DND-41 (cell line): ENCODE data around the gene WDR53.

ENCODE experiments used
- EZH2 ChIP-seq: IDR thresholded peaks from 3 replicates; pipeline ENCODE4 v1.6.1; 2012; ENCODE audit warnings: borderline replicate concordance, low read depth, mild to moderate bottlenecking, moderate library complexity, low read length, inconsistent platforms; ENCODE audit not compliant: severe bottlenecking
- TF ChIP-seq, protein P1 (sequence below): IDR thresholded peaks from 2 replicates; pipeline ENCODE4 v1.5.1; 2012; ENCODE audit warnings: borderline replicate concordance, low read length, moderate library complexity, mild to moderate bottlenecking; ENCODE audit not compliant: poor library complexity, severe bottlenecking; ENCODE audit errors: extremely low read depth

DNA sequence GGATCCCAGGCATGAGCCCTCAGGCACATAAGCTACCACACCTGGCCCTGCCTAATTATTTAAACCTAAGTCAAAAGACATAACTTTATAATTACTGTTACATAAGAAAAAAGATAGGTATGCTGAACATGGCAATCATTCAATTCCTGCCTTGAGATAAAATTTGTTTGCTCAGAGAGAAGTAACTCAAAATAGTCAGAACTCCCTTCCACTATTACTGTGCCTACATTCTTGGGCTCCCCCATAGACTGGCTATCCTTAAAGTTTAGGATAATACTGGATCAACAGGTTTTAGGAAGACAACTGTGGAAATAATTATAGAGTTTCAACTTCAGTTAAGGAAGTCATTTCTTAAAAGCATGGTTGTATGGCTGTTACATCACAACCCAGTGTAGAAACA, 9.9 kb downstream of the WDR53 start:
- TF ChIP-seq, protein P1, sequence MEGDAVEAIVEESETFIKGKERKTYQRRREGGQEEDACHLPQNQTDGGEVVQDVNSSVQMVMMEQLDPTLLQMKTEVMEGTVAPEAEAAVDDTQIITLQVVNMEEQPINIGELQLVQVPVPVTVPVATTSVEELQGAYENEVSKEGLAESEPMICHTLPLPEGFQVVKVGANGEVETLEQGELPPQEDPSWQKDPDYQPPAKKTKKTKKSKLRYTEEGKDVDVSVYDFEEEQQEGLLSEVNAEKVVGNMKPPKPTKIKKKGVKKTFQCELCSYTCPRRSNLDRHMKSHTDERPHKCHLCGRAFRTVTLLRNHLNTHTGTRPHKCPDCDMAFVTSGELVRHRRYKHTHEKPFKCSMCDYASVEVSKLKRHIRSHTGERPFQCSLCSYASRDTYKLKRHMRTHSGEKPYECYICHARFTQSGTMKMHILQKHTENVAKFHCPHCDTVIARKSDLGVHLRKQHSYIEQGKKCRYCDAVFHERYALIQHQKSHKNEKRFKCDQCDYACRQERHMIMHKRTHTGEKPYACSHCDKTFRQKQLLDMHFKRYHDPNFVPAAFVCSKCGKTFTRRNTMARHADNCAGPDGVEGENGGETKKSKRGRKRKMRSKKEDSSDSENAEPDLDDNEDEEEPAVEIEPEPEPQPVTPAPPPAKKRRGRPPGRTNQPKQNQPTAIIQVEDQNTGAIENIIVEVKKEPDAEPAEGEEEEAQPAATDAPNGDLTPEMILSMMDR = no peak
- no peak for TF ChIP-seq EZH2
